HG03135 (cell line): ENCODE measurements around the gene C3orf20.

Experiments
- ATAC-seq: cut with Tn5 transposase; IDR thresholded peaks from one replicate; pipeline ENCODE4 v1.9.1; 2021; ENCODE audit warnings: mild to moderate bottlenecking, moderate library complexity; ENCODE audit not compliant: unreplicated experiment

The C3orf20 gene

GRCh38 chr3:14674841-14675240 is at the start of gene C3orf20:
Gene C3orf20 (plus strand): TSS chr3:14675141. CDS start chr3:14682714, 7,573 bp downstream.
- ATAC-seq: no peak

- ATAC-seq: no peak
Measured at GRCh38 chr3:14625443-14625842, 49.5 kb upstream of the C3orf20 start.

GRCh38 chr3:14627815-14628214 is 47.1 kb upstream of the C3orf20 start:
- no peak for ATAC-seq

- no peak for ATAC-seq
Measured at GRCh38 chr3:14628406-14628805, 46.5 kb upstream of the C3orf20 start.

GRCh38 chr3:14630404-14631100 is 44.4 kb upstream of the C3orf20 start:
- ATAC-seq: no peak

GRCh38 chr3:14631101-14631497 is 43.8 kb upstream of the C3orf20 start:
- no peak for ATAC-seq

- ATAC-seq: no peak
Measured at GRCh38 chr3:14631687-14632441, 43.1 kb upstream of the C3orf20 start.

GRCh38 chr3:14632442-14632930 is 42.5 kb upstream of the C3orf20 start:
- ATAC-seq: no peak

GRCh38 chr3:14633417-14633816 is 41.5 kb upstream of the C3orf20 start:
- ATAC-seq: no peak

GRCh38 chr3:14633819-14634424 is 41.0 kb upstream of the C3orf20 start:
- ATAC-seq: no peak

GRCh38 chr3:14634763-14635400 is 40.1 kb upstream of the C3orf20 start:
- no peak for ATAC-seq

- ATAC-seq: no peak
Measured at GRCh38 chr3:14636496-14637087, 38.3 kb upstream of the C3orf20 start.

GRCh38 chr3:14640157-14640562 is 34.8 kb upstream of the C3orf20 start:
- ATAC-seq: no peak

GRCh38 chr3:14640734-14641133 is 34.2 kb upstream of the C3orf20 start:
- ATAC-seq: no peak

- ATAC-seq: no peak
Measured at GRCh38 chr3:14641346-14641745, 33.6 kb upstream of the C3orf20 start.

GRCh38 chr3:14645453-14645852 is 29.5 kb upstream of the C3orf20 start:
- ATAC-seq: no peak

- no peak for ATAC-seq
Measured at GRCh38 chr3:14646131-14646573, 28.8 kb upstream of the C3orf20 start.

- ATAC-seq: no peak
Measured at GRCh38 chr3:14646589-14647413, 28.1 kb upstream of the C3orf20 start.

- no peak for ATAC-seq
Measured at GRCh38 chr3:14647976-14648955, 26.7 kb upstream of the C3orf20 start.
